Measurements from ENCODE around the gene NTN3. TPM values are rescaled to one million over a fixed set of nuclear protein-coding genes. Genes with fewer than 3 reads are reported as not detected.

NTN3 gene
- polyA plus RNA-seq, 2 of the 4 experiments (the other 2 are of a cell fraction) = not detected

- H3K4me3 ChIP-seq = no peak overlapping the region
- DNase-seq (ENCODE audit: low read depth in 1 of 2, low spot score in 1 of 2) = no peak
- H3K27ac ChIP-seq = no peak overlapping the region
- H3K9me3 ChIP-seq = no peaks in the 10 kb centered on the region
- 96% methylated on average over 18 of the region's 19 CpGs for WGBS (ENCODE audit: missing lambda C conversion rate)
- POLR2A ChIA-PET = no interaction called here
- H3K4me1 ChIP-seq = peaks cover 4% of the 10 kb centered on the region; the same call in 1 of the 3 replicates
- no peak overlapping the region for H3K4me2 ChIP-seq
- FAIRE-seq = no peak
- TF ChIP-seq ESRRA (IDR thresholded peaks at IDR 0.05; ENCODE audit: borderline replicate concordance, low read length) (no peak), CHD2 (IDR thresholded peaks at IDR 0.05; ENCODE audit: low read length, partially characterized antibody) (no peak), MAZ (IDR thresholded peaks at IDR 0.05; ENCODE audit: borderline replicate concordance, low read depth, low read length) (no peak), RAD21 (conservative IDR thresholded peaks at IDR 0.05 in 1 of 2, IDR thresholded peaks at IDR 0.05 in 1 of 2) (no peak), EHMT2 (IDR thresholded peaks at IDR 0.05; ENCODE audit: low read depth) (no peak), ZSCAN20 (CRISPR knock-in tag; IDR thresholded peaks at IDR 0.05) (no peak)
- CTCF ChIA-PET = interaction anchor here (0.6 to 1.4 kb wide), 3 partner anchors 11 to 426 kb away, joined by 3 to 4 read pairs (median 3); no protein-coding TSS in a partner anchor
- no peak for ATAC-seq
Measured at GRCh38 chr16:2450975-2451381, 20.1 kb upstream of the NTN3 start.

- 93% methylated on average over 15 of the region's 18 CpGs for WGBS (ENCODE audit: missing lambda C conversion rate)
- CTCF ChIA-PET = no interaction called here
Measured at GRCh38 chr16:2451851-2452320, 19.2 kb upstream of the NTN3 start.

GRCh38 chr16:2452650-2453049 is 18.4 kb upstream of the NTN3 start:
- ChIA-PET POLR2A (no interaction called here), CTCF (interaction anchor here (0.8 to 1.6 kb wide), 3 partner anchors 9 to 48 kb away, joined by 3 to 6 read pairs (median 4); no protein-coding TSS in a partner anchor)
- ATAC-seq = no peak
- 89% methylated on average over 8 of the region's 8 CpGs for WGBS (ENCODE audit: missing lambda C conversion rate)
- Histone ChIP-seq H3K4me3 (no peak overlapping the region), H3K27ac (no peak overlapping the region), H3K4me2 (no peak overlapping the region), H3K4me1 (peaks cover 4% of the 10 kb centered on the region; the same call in 1 of the 3 replicates), H3K9me3 (no peaks in the 10 kb centered on the region)
- FAIRE-seq = no peak
- no peak for DNase-seq (ENCODE audit: low read depth in 1 of 2, low spot score in 1 of 2)
- TF ChIP-seq CTCF (IDR thresholded peaks at IDR 0.05) = no peak
- TF ChIP-seq RNF2 (IDR thresholded peaks at IDR 0.05; ENCODE audit: borderline replicate concordance, low read depth) = no peak
- no peak for TF ChIP-seq MAX (IDR thresholded peaks at IDR 0.05)
- no peak for TF ChIP-seq SREBF2 (IDR thresholded peaks at IDR 0.05)
- TF ChIP-seq RARB (CRISPR knock-in tag; IDR thresholded peaks at IDR 0.05) = no peak
- TF ChIP-seq MYC (IDR thresholded peaks at IDR 0.05; ENCODE audit: borderline replicate concordance, low read length) = no peak
- TF ChIP-seq JUN (IDR thresholded peaks at IDR 0.05) = no peak
- no peak for TF ChIP-seq EHMT2 (IDR thresholded peaks at IDR 0.05; ENCODE audit: low read depth)
- no peak for TF ChIP-seq CHD4 (IDR thresholded peaks at IDR 0.05; ENCODE audit: borderline replicate concordance)
- TF ChIP-seq, protein P1, sequence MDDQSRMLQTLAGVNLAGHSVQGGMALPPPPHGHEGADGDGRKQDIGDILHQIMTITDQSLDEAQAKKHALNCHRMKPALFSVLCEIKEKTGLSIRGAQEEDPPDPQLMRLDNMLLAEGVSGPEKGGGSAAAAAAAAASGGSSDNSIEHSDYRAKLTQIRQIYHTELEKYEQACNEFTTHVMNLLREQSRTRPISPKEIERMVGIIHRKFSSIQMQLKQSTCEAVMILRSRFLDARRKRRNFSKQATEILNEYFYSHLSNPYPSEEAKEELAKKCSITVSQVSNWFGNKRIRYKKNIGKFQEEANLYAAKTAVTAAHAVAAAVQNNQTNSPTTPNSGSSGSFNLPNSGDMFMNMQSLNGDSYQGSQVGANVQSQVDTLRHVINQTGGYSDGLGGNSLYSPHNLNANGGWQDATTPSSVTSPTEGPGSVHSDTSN (IDR thresholded peaks at IDR 0.05) = no peak

More at GRCh38 chr16:2451851-2452320, 19.2 kb upstream of the NTN3 start:
- no peaks in the 10 kb centered on the region for H3K9me3 ChIP-seq
- POLR2A ChIA-PET = interaction anchor here (0.6 kb wide), 1 partner anchor 23 kb away, joined by 3 read pairs; the partner anchor contains the start of gene TBC1D24
- no peak for TF ChIP-seq TP53 (CRISPR knock-in tag; IDR thresholded peaks at IDR 0.05)
- no peak for TF ChIP-seq NFE2L2 (conservative IDR thresholded peaks at IDR 0.05; ENCODE audit: low read length)
- no peak for TF ChIP-seq JUN (IDR thresholded peaks at IDR 0.05)
- TF ChIP-seq, protein P2, sequence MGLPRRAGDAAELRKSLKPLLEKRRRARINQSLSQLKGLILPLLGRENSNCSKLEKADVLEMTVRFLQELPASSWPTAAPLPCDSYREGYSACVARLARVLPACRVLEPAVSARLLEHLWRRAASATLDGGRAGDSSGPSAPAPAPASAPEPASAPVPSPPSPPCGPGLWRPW (IDR thresholded peaks at IDR 0.05) = no peak
- TF ChIP-seq GATA3 (IDR thresholded peaks at IDR 0.05; ENCODE audit: borderline replicate concordance) = no peak
- TF ChIP-seq, protein P3, sequence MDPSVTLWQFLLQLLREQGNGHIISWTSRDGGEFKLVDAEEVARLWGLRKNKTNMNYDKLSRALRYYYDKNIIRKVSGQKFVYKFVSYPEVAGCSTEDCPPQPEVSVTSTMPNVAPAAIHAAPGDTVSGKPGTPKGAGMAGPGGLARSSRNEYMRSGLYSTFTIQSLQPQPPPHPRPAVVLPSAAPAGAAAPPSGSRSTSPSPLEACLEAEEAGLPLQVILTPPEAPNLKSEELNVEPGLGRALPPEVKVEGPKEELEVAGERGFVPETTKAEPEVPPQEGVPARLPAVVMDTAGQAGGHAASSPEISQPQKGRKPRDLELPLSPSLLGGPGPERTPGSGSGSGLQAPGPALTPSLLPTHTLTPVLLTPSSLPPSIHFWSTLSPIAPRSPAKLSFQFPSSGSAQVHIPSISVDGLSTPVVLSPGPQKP (IDR thresholded peaks at IDR 0.05; ENCODE audit: low read depth, low read length) = no peak
- TF ChIP-seq, protein P4, sequence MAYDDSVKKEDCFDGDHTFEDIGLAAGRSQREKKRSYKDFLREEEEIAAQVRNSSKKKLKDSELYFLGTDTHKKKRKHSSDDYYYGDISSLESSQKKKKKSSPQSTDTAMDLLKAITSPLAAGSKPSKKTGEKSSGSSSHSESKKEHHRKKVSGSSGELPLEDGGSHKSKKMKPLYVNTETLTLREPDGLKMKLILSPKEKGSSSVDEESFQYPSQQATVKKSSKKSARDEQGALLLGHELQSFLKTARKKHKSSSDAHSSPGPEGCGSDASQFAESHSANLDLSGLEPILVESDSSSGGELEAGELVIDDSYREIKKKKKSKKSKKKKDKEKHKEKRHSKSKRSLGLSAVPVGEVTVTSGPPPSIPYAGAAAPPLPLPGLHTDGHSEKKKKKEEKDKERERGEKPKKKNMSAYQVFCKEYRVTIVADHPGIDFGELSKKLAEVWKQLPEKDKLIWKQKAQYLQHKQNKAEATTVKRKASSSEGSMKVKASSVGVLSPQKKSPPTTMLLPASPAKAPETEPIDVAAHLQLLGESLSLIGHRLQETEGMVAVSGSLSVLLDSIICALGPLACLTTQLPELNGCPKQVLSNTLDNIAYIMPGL (CRISPR knock-in tag; IDR thresholded peaks at IDR 0.05; ENCODE audit: borderline replicate concordance) = no peak
- TF ChIP-seq USF2 (IDR thresholded peaks at IDR 0.05) = no peak
- no peak for TF ChIP-seq ZC3H11A (IDR thresholded peaks at IDR 0.05)
- no peak for TF ChIP-seq MYC (IDR thresholded peaks at IDR 0.05; ENCODE audit: borderline replicate concordance, low read length)
- no peak for TF ChIP-seq BHLHE40 (IDR thresholded peaks at IDR 0.05; ENCODE audit: low read depth, low read length)
- no peak for TF ChIP-seq FOSL2 (IDR thresholded peaks at IDR 0.05)
- TF ChIP-seq FOSL2 (CRISPR knock-in tag; IDR thresholded peaks at IDR 0.05) = no peak
- no peak overlapping the region for H3K4me2 ChIP-seq
- H3K27ac ChIP-seq = no peak overlapping the region
- FAIRE-seq (no peak), DNase-seq (ENCODE audit: low read depth in 1 of 2, low spot score in 1 of 2) (no peak), ATAC-seq (no peak)
- H3K4me3 ChIP-seq = no peak overlapping the region
- peaks cover 4% of the 10 kb centered on the region; the same call in 1 of the 3 replicates for H3K4me1 ChIP-seq

Data from A549 (cell line).